ENCODE data around the gene SMPDL3A.
A peak's percentile ranks its signal among the peaks of the same experiment; 100 is the strongest.
"Not testable (repeated sequence)": the region's sequence is repeated elsewhere in the genome, so short reads cannot be mapped to it uniquely, and the experiment has no call there.

SMPDL3A gene

GRCh38 chr6:122789182-122790027 is at the start of gene SMPDL3A:
Gene SMPDL3A, plus strand, starts transcription at chr6:122789258. Its CDS starts 89 bp downstream, at chr6:122789347.
- peak; percentile 28 for DNase-seq (ENCODE audit: low read depth)

- DNase-seq (ENCODE audit: low read depth), result no peak
Measured at GRCh38 chr6:122740091-122740490, 49.0 kb upstream of the SMPDL3A start.

- DNase-seq (ENCODE audit: low read depth), result no peak
Measured at GRCh38 chr6:122740936-122741335, 48.1 kb upstream of the SMPDL3A start.

- not testable (repeated sequence) for DNase-seq (ENCODE audit: low read depth)
Measured at GRCh38 chr6:122744247-122744646, 44.8 kb upstream of the SMPDL3A start.

GRCh38 chr6:122744856-122745255 is 44.2 kb upstream of the SMPDL3A start:
- not testable (repeated sequence) for DNase-seq (ENCODE audit: low read depth)

GRCh38 chr6:122746688-122747087 is 42.4 kb upstream of the SMPDL3A start:
- no peak for DNase-seq (ENCODE audit: low read depth)

GRCh38 chr6:122747573-122747972 is 41.5 kb upstream of the SMPDL3A start:
- DNase-seq (ENCODE audit: low read depth), result no peak

GRCh38 chr6:122748945-122749344 is 40.1 kb upstream of the SMPDL3A start:
- not testable (repeated sequence) for DNase-seq (ENCODE audit: low read depth)

GRCh38 chr6:122749451-122750050 is 39.5 kb upstream of the SMPDL3A start:
- no peak for DNase-seq (ENCODE audit: low read depth)

- no peak for DNase-seq (ENCODE audit: low read depth)
Measured at GRCh38 chr6:122751326-122751725, 37.7 kb upstream of the SMPDL3A start.

GRCh38 chr6:122752459-122752858 is 36.6 kb upstream of the SMPDL3A start:
- no peak for DNase-seq (ENCODE audit: low read depth)

GRCh38 chr6:122753000-122753687 is 35.9 kb upstream of the SMPDL3A start:
- no peak for DNase-seq (ENCODE audit: low read depth)

GRCh38 chr6:122753688-122754056 is 35.4 kb upstream of the SMPDL3A start:
- peak; percentile 8 for DNase-seq (ENCODE audit: low read depth)

GRCh38 chr6:122754191-122754731 is 34.8 kb upstream of the SMPDL3A start:
- no peak for DNase-seq (ENCODE audit: low read depth)

GRCh38 chr6:122755901-122756300 is 33.2 kb upstream of the SMPDL3A start:
- DNase-seq (ENCODE audit: low read depth), result no peak

GRCh38 chr6:122758927-122759334 is 30.1 kb upstream of the SMPDL3A start:
- DNase-seq (ENCODE audit: low read depth), result no peak

GRCh38 chr6:122760330-122760729 is 28.7 kb upstream of the SMPDL3A start:
- no peak for DNase-seq (ENCODE audit: low read depth)

- DNase-seq (ENCODE audit: low read depth), result no peak
Measured at GRCh38 chr6:122766256-122766655, 22.8 kb upstream of the SMPDL3A start.

GRCh38 chr6:122770835-122771601 is 18.0 kb upstream of the SMPDL3A start:
- no peak for DNase-seq (ENCODE audit: low read depth)

- no peak for DNase-seq (ENCODE audit: low read depth)
Measured at GRCh38 chr6:122772724-122773415, 16.2 kb upstream of the SMPDL3A start.

- DNase-seq (ENCODE audit: low read depth), result no peak
Measured at GRCh38 chr6:122775975-122776374, 13.1 kb upstream of the SMPDL3A start.
